HL-60 (cell line): ENCODE data around the gene BMP2.

Experiments
- DNase-seq, 2 experiments: peaks; one replicate each; pipeline ENCODE4 v3.0.0-alpha.2; 2010 to 2020; ENCODE audit warnings: low read depth in 1 of 2, low spot score in 1 of 2
- H3K27ac ChIP-seq: fragments of 250-450 bp; sonication (Bioruptor Pico); replicated peaks from 2 replicates; pipeline ENCODE4 v1.5.1; 2020; ENCODE audit warnings: mild to moderate bottlenecking, moderate library complexity
- H3K27me3 ChIP-seq: fragments of 250-450 bp; sonication (Bioruptor Pico); 2 replicates; pipeline ENCODE4 v1.5.1; 2021; ENCODE audit warnings: mild to moderate bottlenecking, moderate library complexity; ENCODE audit not compliant: insufficient read depth, poor library complexity, severe bottlenecking
- H3K4me3 ChIP-seq: replicated peaks from 2 replicates; pipeline ENCODE4 v1.5.1; 2011; ENCODE audit warnings: mild to moderate bottlenecking, control low read depth, low read length; ENCODE audit not compliant: insufficient read depth
- GABPA ChIP-seq: IDR thresholded peaks from 2 replicates; pipeline ENCODE4 v1.6.1; 2012; ENCODE audit warnings: low read depth
- POLR2AphosphoS5 ChIP-seq: IDR thresholded peaks from 2 replicates; pipeline ENCODE4 v1.6.1; 2012; ENCODE audit warnings: low read depth
- SPI1 ChIP-seq: IDR thresholded peaks from 2 replicates; pipeline ENCODE4 v1.6.1; 2012; ENCODE audit warnings: low read depth, mild to moderate bottlenecking, borderline replicate concordance
- TF ChIP-seq, protein P1 (sequence below): IDR thresholded peaks from 2 replicates; pipeline ENCODE4 v1.6.1; 2012; ENCODE audit warnings: low read depth; ENCODE audit not compliant: insufficient replicate concordance
- TF ChIP-seq, protein P2 (sequence below): IDR thresholded peaks from one replicate; pipeline ENCODE4 v1.5.1; 2011; ENCODE audit warnings: low read length, control low read depth, inconsistent platforms; ENCODE audit not compliant: insufficient read depth

Gene BMP2

DNA sequence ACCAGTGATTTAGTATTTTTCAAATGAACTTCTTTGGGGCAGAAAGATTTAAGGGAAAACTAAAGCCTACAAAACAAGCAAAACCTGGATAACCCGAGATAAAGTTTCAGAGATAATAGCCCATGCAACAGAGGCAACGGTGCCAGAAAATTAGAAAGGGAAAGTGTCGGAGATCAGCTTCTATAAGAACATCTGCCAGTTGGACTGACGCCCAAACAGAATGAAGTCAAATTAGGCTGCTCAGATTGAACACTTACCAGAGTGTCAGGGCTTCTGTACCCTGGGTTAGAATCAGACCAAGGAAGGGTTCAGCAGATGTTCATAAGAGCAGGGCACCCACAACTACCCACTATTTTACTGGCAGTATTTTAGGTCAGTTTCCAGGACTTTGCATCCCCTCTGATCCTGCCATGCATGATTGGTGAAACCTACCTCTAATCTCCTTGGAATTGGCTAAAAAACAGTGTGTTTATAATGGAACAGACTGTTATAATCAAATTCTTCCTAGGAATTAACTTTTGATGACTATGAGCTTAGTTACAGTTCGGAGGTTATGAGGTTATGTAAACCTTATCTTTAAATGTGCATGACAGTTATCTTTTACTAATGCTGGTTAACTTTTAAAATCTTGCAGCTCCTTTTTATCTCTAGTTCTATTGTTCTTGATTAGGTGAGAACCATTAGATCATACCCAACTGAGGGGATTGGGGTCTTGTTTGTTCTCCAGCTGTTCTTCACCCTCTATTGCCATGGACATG, 13.1 kb downstream of the BMP2 start:
- DNase-seq = no peak
- TF ChIP-seq, protein P1, sequence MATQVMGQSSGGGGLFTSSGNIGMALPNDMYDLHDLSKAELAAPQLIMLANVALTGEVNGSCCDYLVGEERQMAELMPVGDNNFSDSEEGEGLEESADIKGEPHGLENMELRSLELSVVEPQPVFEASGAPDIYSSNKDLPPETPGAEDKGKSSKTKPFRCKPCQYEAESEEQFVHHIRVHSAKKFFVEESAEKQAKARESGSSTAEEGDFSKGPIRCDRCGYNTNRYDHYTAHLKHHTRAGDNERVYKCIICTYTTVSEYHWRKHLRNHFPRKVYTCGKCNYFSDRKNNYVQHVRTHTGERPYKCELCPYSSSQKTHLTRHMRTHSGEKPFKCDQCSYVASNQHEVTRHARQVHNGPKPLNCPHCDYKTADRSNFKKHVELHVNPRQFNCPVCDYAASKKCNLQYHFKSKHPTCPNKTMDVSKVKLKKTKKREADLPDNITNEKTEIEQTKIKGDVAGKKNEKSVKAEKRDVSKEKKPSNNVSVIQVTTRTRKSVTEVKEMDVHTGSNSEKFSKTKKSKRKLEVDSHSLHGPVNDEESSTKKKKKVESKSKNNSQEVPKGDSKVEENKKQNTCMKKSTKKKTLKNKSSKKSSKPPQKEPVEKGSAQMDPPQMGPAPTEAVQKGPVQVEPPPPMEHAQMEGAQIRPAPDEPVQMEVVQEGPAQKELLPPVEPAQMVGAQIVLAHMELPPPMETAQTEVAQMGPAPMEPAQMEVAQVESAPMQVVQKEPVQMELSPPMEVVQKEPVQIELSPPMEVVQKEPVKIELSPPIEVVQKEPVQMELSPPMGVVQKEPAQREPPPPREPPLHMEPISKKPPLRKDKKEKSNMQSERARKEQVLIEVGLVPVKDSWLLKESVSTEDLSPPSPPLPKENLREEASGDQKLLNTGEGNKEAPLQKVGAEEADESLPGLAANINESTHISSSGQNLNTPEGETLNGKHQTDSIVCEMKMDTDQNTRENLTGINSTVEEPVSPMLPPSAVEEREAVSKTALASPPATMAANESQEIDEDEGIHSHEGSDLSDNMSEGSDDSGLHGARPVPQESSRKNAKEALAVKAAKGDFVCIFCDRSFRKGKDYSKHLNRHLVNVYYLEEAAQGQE = no peak
- no peak for TF ChIP-seq POLR2AphosphoS5
- no peak for TF ChIP-seq SPI1
- TF ChIP-seq GABPA = no peak
- TF ChIP-seq, protein P2, sequence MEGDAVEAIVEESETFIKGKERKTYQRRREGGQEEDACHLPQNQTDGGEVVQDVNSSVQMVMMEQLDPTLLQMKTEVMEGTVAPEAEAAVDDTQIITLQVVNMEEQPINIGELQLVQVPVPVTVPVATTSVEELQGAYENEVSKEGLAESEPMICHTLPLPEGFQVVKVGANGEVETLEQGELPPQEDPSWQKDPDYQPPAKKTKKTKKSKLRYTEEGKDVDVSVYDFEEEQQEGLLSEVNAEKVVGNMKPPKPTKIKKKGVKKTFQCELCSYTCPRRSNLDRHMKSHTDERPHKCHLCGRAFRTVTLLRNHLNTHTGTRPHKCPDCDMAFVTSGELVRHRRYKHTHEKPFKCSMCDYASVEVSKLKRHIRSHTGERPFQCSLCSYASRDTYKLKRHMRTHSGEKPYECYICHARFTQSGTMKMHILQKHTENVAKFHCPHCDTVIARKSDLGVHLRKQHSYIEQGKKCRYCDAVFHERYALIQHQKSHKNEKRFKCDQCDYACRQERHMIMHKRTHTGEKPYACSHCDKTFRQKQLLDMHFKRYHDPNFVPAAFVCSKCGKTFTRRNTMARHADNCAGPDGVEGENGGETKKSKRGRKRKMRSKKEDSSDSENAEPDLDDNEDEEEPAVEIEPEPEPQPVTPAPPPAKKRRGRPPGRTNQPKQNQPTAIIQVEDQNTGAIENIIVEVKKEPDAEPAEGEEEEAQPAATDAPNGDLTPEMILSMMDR = no peak
- peaks cover 12% of the 10 kb centered on the region for H3K27me3 ChIP-seq
- H3K27ac ChIP-seq = no peak overlapping the region
- no peak overlapping the region for H3K4me3 ChIP-seq

DNA sequence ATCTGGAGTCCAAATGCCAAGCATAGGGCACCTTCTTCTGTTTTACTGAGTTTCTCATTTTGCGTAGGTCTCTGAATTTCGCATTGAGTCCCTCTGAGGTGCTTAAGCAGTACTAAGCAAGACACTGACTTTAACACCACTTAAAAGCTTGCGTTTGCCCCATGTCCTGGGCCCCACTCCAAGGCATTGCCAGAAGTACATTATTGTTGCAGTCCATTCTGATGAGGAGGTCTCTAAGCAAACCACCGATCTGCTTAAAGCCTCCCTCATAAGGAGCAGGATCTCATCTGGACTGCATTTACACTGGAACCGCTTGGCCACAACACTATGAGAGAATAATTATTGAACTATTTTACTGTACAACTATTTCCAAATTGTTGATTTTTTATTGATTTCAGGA, 16.3 kb downstream of the BMP2 start:
- DNase-seq = no peak
- no peak overlapping the region for H3K4me3 ChIP-seq

DNA sequence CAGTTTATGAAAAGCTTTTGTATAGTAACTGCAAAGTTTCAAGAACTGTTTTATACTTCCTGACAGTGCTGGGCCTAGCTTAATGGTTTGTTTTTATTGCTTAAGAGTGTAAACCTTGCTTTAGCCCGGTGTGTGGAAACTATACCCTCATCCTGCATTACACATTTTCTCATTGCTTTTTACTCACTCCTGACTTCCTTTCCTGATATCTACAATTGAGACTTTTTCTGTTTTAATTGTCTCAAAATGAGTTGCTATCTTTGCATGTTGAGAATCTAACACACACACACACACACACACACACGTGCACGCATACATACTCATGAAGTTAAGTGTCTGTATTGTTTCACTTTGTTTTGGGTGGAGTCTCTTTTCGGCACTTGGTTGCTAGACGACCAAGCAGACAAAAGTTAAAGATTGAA, 16.7 kb downstream of the BMP2 start:
- Histone ChIP-seq H3K27me3 (peaks cover 12% of the 10 kb centered on the region), H3K27ac (no peak overlapping the region), H3K4me3 (no peak overlapping the region)
- TF ChIP-seq, protein P2 = no peak
- DNase-seq = no peak

More for the DNA sequence above, 16.3 kb downstream of the BMP2 start:
- H3K27me3 ChIP-seq = peaks cover 12% of the 10 kb centered on the region
- TF ChIP-seq, protein P1 = no peak
- TF ChIP-seq, protein P2 = no peak
- TF ChIP-seq SPI1 = no peak
- TF ChIP-seq GABPA = no peak
- TF ChIP-seq POLR2AphosphoS5 = no peak
- no peak overlapping the region for H3K27ac ChIP-seq

DNA sequence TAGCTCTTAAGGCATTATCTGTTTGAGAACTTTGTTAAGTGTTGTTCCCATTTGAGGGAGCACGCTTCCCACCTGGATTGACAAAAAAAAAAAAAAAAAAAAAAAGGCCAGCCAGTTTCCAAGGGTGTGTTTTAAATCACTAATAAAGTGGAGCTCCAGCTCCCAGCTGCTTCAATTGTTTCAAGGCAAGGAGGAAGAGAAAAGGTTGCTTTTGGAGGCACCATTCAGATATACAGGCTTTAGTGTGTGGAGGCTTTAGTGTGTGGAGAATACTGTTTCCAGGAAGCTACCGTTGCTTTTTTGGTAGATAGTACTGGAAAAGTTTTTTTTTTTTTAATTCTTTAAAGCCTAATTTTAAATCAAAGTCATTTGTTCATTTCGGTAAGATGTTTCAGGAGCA, 17.3 kb downstream of the BMP2 start:
- DNase-seq = no peak
- peaks cover 12% of the 10 kb centered on the region for H3K27me3 ChIP-seq
- H3K4me3 ChIP-seq = no peak overlapping the region
- H3K27ac ChIP-seq = no peak overlapping the region
- no peak for TF ChIP-seq SPI1
- no peak for TF ChIP-seq POLR2AphosphoS5
- TF ChIP-seq, protein P1 = no peak
- TF ChIP-seq GABPA = no peak
- TF ChIP-seq, protein P2 = no peak
